Measurements from ENCODE around the gene ATP8B4.

GRCh38 chr15:50017522-50017921 is 101.5 kb downstream of the ATP8B4 start:
- no peak for TF ChIP-seq POLR2A (IDR thresholded peaks at IDR 0.05)
- no peak for TF ChIP-seq CTCF (IDR thresholded peaks at IDR 0.05)
